ENCODE data around the gene GABRA6.

The GABRA6 gene

GRCh38 chr5:161751265-161751664, 65.7 kb downstream of the GABRA6 start:
- Histone ChIP-seq H3K36me3 (ENCODE audit: control insufficient read depth, insufficient read depth, low read length, severe bottlenecking) (no peaks in the 10 kb centered on the region), H3K9ac (ENCODE audit: low read length) (no peak overlapping the region), H3K4me1 (ENCODE audit: control insufficient read depth, insufficient read depth, low read length) (no peaks in the 10 kb centered on the region), H3K4me3 (ENCODE audit: low read length) (no peak overlapping the region), H3K27me3 (replicated peaks; ENCODE audit: control insufficient read depth, insufficient read depth, low read length) (no peaks in the 10 kb centered on the region), H3K9me3 (ENCODE audit: control insufficient read depth, low read length) (no peaks in the 10 kb centered on the region)
- DNase-seq (ENCODE audit: low read depth), result no peak

Data from adipocyte (in vitro differentiated cells).